SH-SY5Y (cell line): ENCODE results near the gene KRT10.

ENCODE experiments used
- GATA2 ChIP-seq: IDR thresholded peaks from 2 replicates; pipeline ENCODE4 v1.6.1; 2011; ENCODE audit warnings: mild to moderate bottlenecking, low read depth, low read length
- GATA3 ChIP-seq: IDR thresholded peaks from 2 replicates; pipeline ENCODE4 v1.6.1; 2011; ENCODE audit warnings: low read depth, mild to moderate bottlenecking, low read length, moderate library complexity

KRT10 gene

GRCh38 chr17:40820228-40820838 is 2.1 kb downstream of the KRT10 start:
- no peak for TF ChIP-seq GATA2
- TF ChIP-seq GATA3: no peak

GRCh38 chr17:40819528-40820125 is 2.8 kb downstream of the KRT10 start:
- TF ChIP-seq GATA3 (no peak), GATA2 (no peak)

GRCh38 chr17:40818733-40819527 is 3.5 kb downstream of the KRT10 start:
- no peak for TF ChIP-seq GATA2
- no peak for TF ChIP-seq GATA3

DNA sequence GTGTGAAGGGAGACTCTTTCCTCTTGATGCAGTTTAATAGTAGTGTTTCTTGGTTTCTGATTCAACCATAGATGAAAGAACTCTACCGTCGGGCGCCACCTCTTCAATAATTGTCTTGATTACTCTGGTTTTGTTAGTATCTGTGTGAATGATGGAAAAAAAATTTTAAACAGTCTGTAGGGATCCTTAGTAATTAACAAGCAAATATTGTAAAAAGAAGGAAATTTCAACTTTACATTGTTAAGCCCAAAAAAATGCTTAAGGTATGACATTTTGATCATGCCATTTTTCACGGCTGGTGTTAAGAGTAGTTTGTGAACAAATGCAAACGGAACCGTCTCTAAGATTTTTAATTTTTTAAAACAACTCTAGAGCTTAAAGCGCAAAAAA is 4.1 kb downstream of the KRT10 start:
- TF ChIP-seq GATA2 (no peak), GATA3 (no peak)

DNA sequence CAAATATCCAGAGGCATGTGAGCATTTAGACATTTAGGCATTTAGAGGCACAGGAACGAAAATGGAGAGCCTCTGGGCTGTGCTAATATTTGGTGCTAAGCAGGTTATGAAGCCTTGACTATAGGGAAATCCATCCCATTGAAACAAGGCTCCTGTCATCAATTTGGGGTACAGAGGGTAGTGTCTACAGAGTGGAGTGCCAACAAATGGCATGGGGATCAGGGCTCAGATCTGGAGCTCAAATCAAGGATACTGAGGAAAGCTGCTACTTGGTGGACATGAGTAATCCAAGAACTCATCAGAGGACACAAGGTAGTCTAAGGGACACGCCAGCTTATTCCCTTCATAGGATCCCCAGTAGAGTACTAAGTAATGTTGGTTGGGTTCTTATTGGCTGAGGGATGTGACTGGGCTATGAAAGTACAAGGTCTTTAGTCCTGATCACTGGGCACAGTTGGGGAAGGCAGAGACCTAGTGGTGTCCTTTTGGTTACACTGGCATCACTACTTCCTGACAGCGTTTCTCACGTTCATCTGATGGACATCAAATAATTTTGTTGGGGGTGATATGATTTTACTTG is 5.2 kb downstream of the KRT10 start:
- TF ChIP-seq GATA2 (no peak), GATA3 (no peak)

DNA sequence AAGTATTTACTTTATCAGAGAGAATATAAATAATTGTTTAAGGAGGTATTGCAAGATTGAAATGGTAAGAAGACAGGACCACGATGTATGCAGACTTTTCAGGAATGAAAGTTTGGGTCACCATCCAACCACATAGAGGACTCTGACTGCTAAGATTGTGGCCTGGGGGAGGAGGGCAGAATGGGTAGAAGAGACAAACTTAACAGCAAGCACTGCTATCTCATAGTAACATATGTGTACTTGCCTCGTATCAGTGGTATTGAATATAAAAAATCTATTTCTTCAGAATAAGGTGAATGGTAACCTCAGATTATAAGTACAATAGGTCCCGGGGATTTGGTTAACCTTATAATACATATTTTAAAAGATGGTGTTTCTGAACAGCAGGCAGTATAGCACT is 5.8 kb downstream of the KRT10 start:
- TF ChIP-seq GATA3 (no peak), GATA2 (no peak)

GRCh38 chr17:40815381-40815780 is 7.0 kb downstream of the KRT10 start:
- TF ChIP-seq GATA2: no peak
- TF ChIP-seq GATA3: no peak

DNA sequence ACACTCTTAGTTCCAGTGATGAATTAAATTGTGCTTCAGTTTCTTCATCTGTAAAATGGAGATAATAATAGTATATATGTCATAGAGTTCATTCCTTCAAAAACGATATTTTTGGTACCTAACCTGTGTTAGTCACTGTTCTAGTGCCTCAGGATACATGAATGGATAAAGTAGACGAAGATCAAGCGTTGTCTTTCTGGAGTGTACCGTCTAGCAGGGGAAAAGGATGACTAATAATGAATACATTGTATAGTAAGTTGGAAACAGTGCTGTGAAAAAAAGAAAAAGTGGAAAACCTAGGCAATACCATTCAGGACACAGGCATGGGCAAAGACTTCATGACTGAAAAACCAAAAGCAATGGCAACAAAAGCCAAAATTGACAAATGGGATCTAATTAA is 8.6 kb downstream of the KRT10 start:
- no peak for TF ChIP-seq GATA2
- no peak for TF ChIP-seq GATA3

DNA sequence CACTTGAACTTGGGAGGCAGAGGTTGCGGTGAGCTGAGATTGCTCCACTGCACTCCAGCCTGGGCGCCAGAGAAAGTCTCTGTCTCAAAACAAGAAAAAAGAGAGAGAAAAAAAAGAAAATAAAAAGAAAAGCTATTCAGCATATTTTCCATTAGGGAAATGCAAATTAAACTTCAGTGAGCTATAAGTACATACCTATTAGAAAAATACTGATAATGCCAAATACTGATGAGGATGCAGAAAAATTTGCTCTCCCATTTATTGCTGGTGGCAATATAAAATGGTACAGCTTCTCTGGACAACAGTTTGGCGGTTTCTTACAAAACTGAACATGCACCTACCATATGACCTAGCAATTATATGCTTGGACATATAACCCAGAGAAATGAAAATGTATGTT is 9.8 kb downstream of the KRT10 start:
- TF ChIP-seq GATA2: no peak
- no peak for TF ChIP-seq GATA3

DNA sequence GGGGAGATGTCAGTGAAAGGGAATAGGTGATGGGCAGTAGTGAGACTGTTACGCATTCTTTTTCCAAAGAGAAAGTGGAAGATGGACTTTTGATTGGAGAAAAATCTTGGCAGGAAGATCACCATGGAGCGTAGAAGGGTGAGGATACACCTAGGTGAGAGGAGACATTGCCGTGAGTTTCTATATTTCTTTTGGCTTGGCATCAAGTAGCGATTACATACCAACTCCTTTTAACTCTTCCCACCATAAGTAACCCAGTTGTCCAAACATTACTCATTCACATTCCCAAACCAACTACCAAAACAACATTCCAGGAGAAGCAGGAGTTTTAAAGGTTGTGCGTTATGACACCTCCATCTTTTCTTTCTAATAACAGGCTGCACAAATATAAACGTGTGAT is 11.9 kb downstream of the KRT10 start:
- TF ChIP-seq GATA2 (no peak), GATA3 (no peak)

- TF ChIP-seq GATA3 (no peak), GATA2 (no peak)
These were observed 12.5 kb downstream of the KRT10 start for GRCh38 chr17:40809721-40810421.

- TF ChIP-seq GATA2 (no peak), GATA3 (no peak)
These were observed 16.3 kb downstream of the KRT10 start for GRCh38 chr17:40806131-40806530.

GRCh38 chr17:40803617-40804082 is 18.8 kb downstream of the KRT10 start:
- TF ChIP-seq GATA3 (no peak), GATA2 (no peak)

- no peak for TF ChIP-seq GATA3
- TF ChIP-seq GATA2: no peak
These were observed 21.3 kb downstream of the KRT10 start for GRCh38 chr17:40801157-40801556.
